NK-92 (cell line): Measurements from ENCODE around the gene C19orf18.

Experiments
- DNase-seq: peaks from one replicate; lab custom pipeline; 2025; ENCODE audit not compliant: unreplicated experiment; lab: John Stamatoyannopoulos, UW

Gene C19orf18

GRCh38 chr19:57947419-57948134 lies 26.8 kb downstream of the C19orf18 start, which contains the start of gene ZNF256:
Gene ZNF256, minus strand, starts transcription at chr19:57947706. Its CDS starts 232 bp downstream, at chr19:57947474.
- no peak for DNase-seq

- no peak for DNase-seq
These were observed 27.3 kb downstream of the C19orf18 start for GRCh38 chr19:57947088-57947418.

- no peak for DNase-seq
These were observed 28.0 kb downstream of the C19orf18 start for GRCh38 chr19:57946316-57946715.

- no peak for DNase-seq
These were observed 32.7 kb downstream of the C19orf18 start for GRCh38 chr19:57941593-57941992.

- DNase-seq = no peak
These were observed 38.6 kb downstream of the C19orf18 start for GRCh38 chr19:57935731-57936130.

GRCh38 chr19:57934820-57935665 lies 39.3 kb downstream of the C19orf18 start, which contains the start of gene ZNF418:
Gene ZNF418, minus strand, starts transcription at chr19:57935402. Its CDS starts 1,580 bp downstream, at chr19:57933822.
- no peak for DNase-seq

GRCh38 chr19:57927587-57927986 lies 46.7 kb downstream of the C19orf18 start:
- DNase-seq = no peak

GRCh38 chr19:57916168-57916995 lies 58.0 kb downstream of the C19orf18 start, which contains the start of gene ZNF417:
Gene ZNF417, minus strand, starts transcription at chr19:57916592. Its CDS starts 181 bp downstream, at chr19:57916411.
- peak; percentile 41 for DNase-seq

GRCh38 chr19:57914531-57914930 lies 59.8 kb downstream of the C19orf18 start:
- no peak for DNase-seq
